GM19397 (cell line): Measurements from ENCODE around the gene ADPRM.
"Not testable (repeated sequence)": the region's sequence is repeated elsewhere in the genome, so short reads cannot be mapped to it uniquely, and the experiment has no call there.

ENCODE experiments used
- ATAC-seq: cut with Tn5 transposase; IDR thresholded peaks from one replicate; pipeline ENCODE4 v1.9.1; 2021; ENCODE audit warnings: mild to moderate bottlenecking, moderate library complexity; ENCODE audit not compliant: unreplicated experiment

Gene ADPRM

GRCh38 chr17:10698096-10698818, 863 bp downstream of the ADPRM start:
- ATAC-seq, result no peak

GRCh38 chr17:10699856-10700255, 2.5 kb downstream of the ADPRM start:
- no peak for ATAC-seq

DNA sequence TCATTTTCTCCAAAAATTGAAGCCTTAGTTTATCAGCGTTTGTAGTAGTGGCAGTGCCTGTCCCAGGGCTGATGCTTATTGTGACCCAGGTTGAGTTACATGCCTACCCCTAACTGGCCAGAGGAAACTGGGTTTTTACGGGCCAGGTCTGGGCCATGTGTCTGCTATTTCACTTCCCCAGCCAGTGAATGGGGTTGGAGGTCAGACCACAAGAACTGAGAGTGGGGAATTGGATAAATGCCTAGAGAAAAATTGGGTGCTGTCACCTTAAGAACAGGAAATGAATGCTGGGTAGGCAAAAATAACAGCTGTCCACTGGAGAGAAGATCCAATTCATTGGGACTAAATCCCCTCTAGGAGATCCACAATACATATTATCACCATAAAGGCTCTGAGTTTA, 5.2 kb downstream of the ADPRM start:
- no peak for ATAC-seq

DNA sequence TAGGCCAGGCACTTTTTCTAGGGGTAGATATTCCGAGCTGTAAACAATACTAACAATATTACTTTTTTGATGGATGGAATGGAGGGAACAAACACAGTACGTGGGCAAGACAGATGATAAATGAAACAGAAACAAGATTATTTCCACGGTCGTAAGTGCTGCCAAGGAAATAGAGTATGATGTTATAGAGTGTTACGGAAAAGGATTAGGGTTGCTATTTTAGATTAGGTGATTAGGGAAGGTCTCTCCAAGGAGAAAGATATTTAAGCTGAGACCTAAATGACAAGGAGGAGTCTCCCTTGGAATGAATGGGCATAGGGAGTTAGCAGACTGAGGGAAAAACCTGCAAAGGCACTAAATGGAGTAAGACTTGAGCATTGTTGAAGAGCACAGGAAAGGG, 8.3 kb downstream of the ADPRM start:
- no peak for ATAC-seq

GRCh38 chr17:10713318-10713717, 15.9 kb downstream of the ADPRM start:
- ATAC-seq, result no peak

DNA sequence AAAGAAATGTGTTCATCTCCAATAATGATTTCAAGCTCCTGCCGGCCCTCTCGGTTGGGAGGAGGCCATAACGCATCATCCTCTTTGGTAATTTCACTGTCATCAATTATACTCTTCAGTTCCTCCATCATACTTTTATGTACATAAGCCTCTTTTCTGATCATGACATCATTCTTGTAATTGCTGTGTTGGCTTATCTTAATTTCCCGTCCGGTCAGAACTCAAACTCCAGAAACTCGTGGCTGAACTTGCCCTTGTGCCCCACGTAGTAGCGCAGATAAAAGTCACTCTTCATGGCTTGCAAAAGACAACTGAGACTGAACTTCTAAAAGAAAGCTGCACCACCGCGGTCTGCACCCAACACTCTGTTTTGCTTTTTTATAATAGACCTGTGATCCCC, 18.8 kb downstream of the ADPRM start:
- ATAC-seq, result no peak

DNA sequence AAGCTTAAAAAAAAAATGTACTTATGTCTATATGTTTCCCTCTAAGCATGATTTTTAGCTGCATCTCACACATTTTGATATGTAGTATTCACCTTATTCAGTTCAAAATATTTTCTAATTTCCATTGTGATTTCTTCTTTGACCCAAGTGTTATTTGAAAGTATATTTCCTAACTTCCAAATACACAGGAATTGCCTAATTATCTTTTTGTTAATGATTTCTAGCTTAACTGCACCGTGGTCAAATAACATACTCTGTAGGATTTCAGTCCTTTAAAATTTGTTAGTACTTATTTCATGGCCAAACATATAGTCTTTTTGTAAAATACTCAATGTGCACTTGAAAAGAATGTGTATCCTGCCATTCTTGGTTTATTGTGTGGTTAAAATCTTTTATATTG, 21.2 kb downstream of the ADPRM start:
- no peak for ATAC-seq

DNA sequence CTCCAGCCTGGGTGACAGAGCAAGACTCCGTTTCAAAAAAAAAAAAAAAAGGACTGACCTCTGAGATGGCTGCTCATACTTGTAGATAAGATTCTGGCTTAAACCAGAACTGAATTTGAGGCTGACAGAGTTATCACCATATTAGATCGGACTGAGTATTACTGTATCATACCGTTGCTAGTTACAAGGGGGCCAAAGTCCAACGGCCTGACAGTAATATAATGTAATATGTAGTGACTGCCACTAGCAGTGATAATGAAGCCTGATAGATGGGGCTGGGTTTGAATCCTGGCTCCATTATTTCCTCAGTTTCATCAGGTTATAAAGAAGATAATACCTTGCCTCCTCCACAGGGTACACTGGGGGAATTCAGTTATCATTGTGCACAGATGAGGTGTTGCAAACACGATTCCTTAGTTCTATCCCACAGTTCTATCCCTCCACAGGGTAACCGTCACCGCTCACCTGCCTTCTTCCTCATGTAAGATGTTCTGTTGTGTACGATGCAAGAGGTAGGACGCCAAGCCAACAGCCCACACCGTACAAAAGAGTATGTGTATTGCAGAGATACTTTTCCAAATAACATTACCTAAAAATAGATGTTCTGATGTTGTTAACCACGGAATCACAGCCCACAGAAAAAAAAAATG, 27.3 kb downstream of the ADPRM start:
- no peak for ATAC-seq

DNA sequence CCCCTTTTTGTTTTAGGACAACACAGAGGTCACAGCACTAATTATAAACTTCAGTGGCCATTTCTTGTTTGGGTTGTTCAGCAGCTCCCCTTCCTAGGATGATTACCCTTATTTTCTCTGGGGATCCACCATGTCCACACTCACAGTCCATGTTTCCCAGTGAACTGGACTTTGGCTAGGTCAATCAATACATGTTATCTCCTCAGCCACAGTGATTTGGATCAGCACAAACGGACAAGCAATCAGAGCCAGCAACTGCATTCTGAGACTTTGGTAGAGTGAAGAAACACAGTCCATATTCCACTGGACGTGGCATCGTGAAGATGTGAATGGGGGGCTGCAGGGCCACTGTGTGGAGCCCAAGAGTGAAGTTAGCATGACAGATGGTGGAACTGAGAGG, 27.9 kb downstream of the ADPRM start:
- ATAC-seq, result no peak

DNA sequence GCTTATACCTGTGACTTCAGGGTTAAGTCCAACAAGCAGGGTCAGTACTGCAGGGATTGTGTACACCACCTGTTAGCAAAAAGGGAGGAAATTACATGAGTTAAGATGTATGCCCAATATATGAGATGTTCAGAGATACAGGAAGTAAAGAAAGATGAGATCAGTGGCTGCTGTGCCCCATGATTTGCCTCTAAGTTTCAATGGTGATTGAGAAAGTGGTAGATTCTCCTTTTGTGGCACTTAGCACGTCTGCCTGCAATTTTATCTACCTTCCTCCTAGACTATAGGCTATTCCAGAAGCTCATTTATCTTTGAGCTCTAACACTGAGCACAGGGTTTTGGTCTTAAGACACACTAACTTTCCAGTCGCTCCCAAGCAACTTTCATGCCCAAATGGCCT, 28.8 kb downstream of the ADPRM start:
- no peak for ATAC-seq

GRCh38 chr17:10727192-10727591, 29.8 kb downstream of the ADPRM start:
- no peak for ATAC-seq

DNA sequence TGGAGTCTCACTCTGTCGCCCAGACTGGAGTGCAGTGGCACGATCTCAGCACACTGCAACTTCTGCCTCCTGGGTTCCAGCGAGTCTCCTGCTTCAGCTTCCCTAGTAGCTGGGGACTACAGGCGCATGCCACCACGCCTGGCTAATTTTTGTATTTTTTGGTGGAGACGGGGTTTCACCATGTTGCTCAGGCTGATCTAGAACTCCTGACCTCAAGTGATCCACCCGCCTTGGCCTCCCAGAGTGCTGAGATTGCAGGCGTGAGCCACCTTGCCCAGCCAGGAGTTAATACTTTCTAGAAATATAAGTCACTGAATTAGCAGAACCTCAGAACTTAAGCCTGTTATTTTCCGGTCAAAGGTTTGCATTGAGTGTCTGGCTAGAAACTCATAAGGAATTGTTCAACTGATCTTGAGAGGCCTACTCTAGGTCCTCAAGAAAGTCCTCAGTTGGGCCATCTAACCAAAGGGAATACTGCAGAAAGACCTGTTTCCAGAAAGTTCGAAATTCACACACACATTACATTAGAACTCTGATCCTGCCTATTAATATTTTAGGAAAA, 31.0 kb downstream of the ADPRM start:
- no peak for ATAC-seq

DNA sequence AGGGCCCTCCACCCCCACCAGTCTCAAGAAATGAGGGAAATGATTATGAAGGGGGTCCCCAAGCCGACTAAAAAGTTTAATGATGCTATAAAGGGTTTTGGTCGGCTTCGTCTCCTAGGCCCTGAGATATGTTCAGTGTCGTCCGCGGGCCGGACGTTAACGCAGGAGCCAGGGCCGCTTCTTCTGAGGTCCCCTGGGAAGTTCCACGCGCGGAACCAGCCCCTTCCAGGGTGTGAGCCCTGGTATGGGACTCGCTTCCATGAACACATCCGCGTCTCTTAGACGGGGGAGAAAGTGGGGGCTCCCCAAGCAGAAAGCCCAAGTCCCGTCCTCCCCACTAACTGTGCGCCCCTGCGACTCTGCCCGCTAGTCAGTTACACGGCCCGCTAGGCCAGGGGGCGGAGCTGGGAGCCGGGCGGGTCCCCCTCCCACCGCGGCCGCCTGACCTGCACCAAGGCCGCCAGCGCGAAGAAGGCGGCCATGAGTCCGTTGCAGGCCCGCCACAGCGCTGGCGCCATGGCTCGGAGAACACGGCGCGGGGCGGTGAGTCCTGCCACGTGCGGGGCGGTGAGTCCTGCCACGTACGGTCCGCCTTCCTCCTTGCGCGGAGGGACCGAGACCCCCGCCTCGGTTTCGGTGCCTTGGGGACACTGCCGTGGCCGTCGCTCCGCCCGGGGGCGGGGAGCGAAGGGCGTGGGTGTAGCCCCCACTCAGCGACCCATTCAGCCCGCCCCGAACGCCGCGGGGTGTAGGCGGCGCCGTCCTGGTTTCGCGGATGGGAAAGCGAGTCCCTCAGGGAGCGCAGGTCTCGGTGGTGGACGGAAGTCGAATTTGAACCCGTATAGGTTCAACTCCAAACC, 32.2 kb downstream of the ADPRM start, which contains the start of gene TMEM220:
TMEM220 (minus strand) TSS at position 690 of the 860 bp plus-strand sequence; CDS start at position 518, 172 bp downstream.
- ATAC-seq, result peak; percentile 75

GRCh38 chr17:10730247-10730646, 32.9 kb downstream of the ADPRM start:
- ATAC-seq, result not testable (repeated sequence)

GRCh38 chr17:10731408-10731879, 34.0 kb downstream of the ADPRM start:
- ATAC-seq, result no peak

DNA sequence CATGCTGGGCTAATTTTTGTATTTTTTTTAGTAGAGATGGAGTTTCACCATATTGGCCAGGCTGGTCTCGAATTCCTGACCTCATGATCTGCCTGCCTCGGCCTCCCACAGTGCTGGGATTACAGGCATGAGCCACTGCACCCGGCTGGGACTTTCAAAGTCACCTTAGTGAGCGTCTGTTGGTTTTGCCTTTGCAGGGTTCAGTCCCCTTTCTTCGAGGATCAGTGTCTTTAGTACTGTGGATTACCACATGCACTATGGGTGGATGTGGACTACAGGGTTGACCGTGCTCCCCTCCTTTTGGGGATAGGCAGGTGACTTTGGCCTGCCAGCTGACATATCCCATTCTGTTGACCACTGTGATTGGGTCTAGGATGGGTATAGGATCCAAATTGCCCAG, 34.7 kb downstream of the ADPRM start:
- ATAC-seq, result not testable (repeated sequence)

DNA sequence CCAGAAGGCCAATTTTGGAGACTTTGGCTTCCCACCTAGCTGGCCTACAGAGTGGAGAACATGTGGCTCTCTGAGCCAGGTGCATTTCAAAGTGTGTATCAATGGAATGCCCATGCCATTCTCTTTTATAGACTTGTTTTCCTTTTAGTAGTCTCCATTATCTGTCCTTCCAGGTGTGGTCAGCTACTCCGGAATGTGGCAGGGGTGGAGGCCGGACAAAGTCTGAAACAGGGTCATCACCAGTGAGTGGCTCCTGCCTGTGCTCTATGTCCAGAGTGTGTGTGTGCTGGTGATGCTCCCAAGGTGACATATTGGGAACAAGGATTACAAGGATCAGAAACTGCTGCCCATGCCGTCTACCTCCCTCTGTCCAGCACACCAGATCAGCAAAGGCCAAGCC, 36.3 kb downstream of the ADPRM start:
- no peak for ATAC-seq

DNA sequence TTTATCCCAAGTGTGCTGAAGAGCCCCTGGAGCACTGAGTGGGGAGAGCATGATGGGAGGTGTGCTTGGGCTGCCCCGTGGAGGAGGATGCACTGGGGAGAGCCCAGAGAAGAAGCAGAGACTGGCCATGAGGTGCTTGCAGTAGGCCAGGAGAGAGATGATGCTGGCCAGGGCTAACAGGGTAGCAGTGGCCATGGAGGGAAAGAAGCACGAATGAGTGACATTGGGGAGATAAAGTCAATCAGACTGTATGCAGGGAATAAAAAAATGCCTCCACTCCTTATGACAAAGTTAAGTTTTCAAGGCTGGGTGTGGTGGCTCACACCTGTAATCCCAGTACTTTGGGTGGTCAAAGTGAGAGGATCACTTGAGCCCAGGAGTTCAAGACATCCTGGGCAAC, 37.9 kb downstream of the ADPRM start:
- no peak for ATAC-seq

- no peak for ATAC-seq
These were observed 38.4 kb downstream of the ADPRM start for GRCh38 chr17:10735821-10736220.

DNA sequence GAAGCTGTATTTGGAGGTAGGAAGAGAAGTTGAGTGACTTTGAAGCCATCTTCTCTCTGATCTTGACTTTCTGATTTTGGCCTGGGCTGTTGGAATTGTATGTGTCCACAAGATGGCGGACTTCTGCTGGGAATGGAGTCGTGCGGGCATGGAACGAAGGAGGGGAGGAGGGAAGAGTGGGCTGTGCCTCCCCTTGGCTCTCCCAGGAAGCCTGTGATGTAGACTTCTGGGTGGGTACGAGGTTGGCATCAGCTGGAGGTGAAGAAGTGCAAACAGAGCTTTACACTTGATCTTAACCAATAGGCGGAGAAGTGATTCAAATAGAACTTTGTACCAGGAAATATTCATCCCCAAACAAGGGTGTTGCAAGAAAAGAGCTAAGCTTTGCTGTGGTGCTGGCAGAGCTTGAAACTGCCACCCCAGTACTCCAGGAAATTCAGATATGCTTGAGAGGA, 39.8 kb downstream of the ADPRM start:
- ATAC-seq, result no peak

DNA sequence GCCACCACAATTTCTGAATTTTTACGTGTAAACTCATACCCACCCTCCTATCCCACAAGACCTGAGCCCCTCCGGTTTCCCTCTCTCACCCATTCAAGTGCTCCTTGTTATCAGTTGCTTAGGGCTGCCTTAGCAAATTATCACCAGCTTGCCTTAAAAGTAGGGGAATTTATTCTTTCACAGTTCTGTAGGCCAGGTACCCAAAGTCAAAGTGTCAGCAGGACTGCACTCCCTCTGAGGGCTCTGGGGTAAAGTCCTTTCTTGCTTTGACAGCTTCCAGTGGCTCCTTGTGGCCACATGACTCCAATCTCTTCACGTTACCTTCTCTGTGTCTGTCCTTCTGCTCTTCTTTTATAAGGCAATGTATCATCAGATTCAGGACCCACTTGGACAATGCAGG, 40.3 kb downstream of the ADPRM start:
- ATAC-seq, result no peak
